GM12878 (cell line): ENCODE results near the gene DFFB.

ENCODE experiments used
- CTCF ChIP-seq, 3 experiments: IDR thresholded peaks in 2 of 3; conservative IDR thresholded peaks in 1 of 3; 2 replicates each; pipeline ENCODE4 v1.5.1; 2011; ENCODE audit warnings: low read depth in 3 of 3, low read length in 3 of 3, mild to moderate bottlenecking in 3 of 3, control low read depth in 2 of 3, moderate library complexity in 2 of 3, inconsistent platforms in 1 of 3, mixed read lengths in 1 of 3; ENCODE audit not compliant: control insufficient read depth in 2 of 3, insufficient read depth in 1 of 3; ENCODE audit errors: extremely low read depth in 1 of 3
- POLR2AphosphoS5 ChIP-seq: IDR thresholded peaks from 2 replicates; pipeline ENCODE4 v1.6.1; 2011; ENCODE audit warnings: mild to moderate bottlenecking, low read length, inconsistent platforms
- RAD21 ChIP-seq: IDR thresholded peaks from 2 replicates; pipeline ENCODE4 v1.6.1; 2011; ENCODE audit warnings: mild to moderate bottlenecking, low read depth, low read length, moderate library complexity; ENCODE audit not compliant: insufficient read depth
- ZBED1 ChIP-seq: IDR thresholded peaks from 2 replicates; pipeline ENCODE4 v1.6.1; 2016; ENCODE audit warnings: borderline replicate concordance

GRCh38 chr1:3821908-3822307, 35.4 kb upstream of the DFFB start:
- TF ChIP-seq POLR2AphosphoS5, result no peak
- TF ChIP-seq CTCF (IDR thresholded peaks at IDR 0.05 in 2 of 3, conservative IDR thresholded peaks at IDR 0.05 in 1 of 3; ENCODE audit: control insufficient read depth in 2 of 3, extremely low read depth in 1 of 3, insufficient read depth in 1 of 3, low read depth in 3 of 3, low read length in 3 of 3), result no peak
- TF ChIP-seq ZBED1, result no peak
- no peak for TF ChIP-seq RAD21
